ENCODE data around the gene SMYD3.

- TF ChIP-seq CTCF (IDR thresholded peaks at IDR 0.05) (no peak), POLR2A (IDR thresholded peaks at IDR 0.05) (no peak)
Measured at GRCh38 chr1:246039584-246039983, 467.5 kb downstream of the SMYD3 start.
